Stomach smooth muscle (tissue), 2 donors: ENCODE data around the gene OR1L6.

Experiments used
- H3K27ac ChIP-seq: one replicate; pipeline ENCODE4 v1.7.0; 2013; ENCODE audit warnings: mild to moderate bottlenecking, low read length, inconsistent platforms
- H3K27me3 ChIP-seq, 2 donors: one replicate each; pipeline ENCODE4 v1.7.0; 2013; ENCODE audit warnings: low read length in 2 of 2; ENCODE audit not compliant: insufficient read depth in 2 of 2, control insufficient read depth in 1 of 2
- H3K36me3 ChIP-seq, 2 donors: one replicate each; pipeline ENCODE4 v1.7.0; 2013; ENCODE audit warnings: low read length in 2 of 2; ENCODE audit not compliant: control insufficient read depth in 2 of 2, insufficient read depth in 2 of 2
- H3K4me1 ChIP-seq: one replicate; pipeline ENCODE4 v1.7.0; 2013; ENCODE audit warnings: low read length; ENCODE audit not compliant: control insufficient read depth, insufficient read depth
- H3K4me3 ChIP-seq, 2 donors: one replicate each; pipeline ENCODE4 v1.7.0; 2013; ENCODE audit warnings: low read length in 2 of 2
- H3K9ac ChIP-seq, 2 donors: one replicate each; pipeline ENCODE4 v1.7.0; 2013; ENCODE audit warnings: low read length in 2 of 2, mild to moderate bottlenecking in 1 of 2
- H3K9me3 ChIP-seq, 2 donors: one replicate each; pipeline ENCODE4 v1.7.0; 2013; ENCODE audit warnings: low read length in 2 of 2; ENCODE audit not compliant: control insufficient read depth in 2 of 2
- donor health status: healthy.
- donor health status: Pancreatic carcinoma.

The OR1L6 gene, protein sequence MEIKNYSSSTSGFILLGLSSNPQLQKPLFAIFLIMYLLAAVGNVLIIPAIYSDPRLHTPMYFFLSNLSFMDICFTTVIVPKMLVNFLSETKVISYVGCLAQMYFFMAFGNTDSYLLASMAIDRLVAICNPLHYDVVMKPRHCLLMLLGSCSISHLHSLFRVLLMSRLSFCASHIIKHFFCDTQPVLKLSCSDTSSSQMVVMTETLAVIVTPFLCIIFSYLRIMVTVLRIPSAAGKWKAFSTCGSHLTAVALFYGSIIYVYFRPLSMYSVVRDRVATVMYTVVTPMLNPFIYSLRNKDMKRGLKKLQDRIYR

DNA sequence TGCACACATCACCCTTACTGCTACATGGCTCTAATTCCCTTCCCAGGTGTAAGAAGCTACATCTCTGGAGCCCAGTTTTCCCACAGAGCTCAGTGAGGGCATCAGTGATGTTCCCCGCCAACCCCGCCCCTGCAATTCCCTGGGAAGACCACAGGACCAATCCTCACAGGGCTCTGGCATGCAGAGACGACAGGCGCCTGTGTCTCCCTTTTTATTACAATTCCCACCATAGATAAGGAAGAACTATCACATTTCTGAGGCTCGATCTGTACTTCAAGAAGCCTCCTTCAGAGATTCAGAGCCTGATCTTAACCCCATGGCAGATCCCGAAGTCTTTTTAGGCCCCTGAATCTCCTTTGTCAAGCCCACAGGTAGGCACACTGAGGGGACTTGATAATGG, at the start of gene OR1L6:
Gene OR1L6, plus strand, starts transcription at position 301 of the 400 bp plus-strand sequence. CDS start 7,545 bp downstream, outside the sequence.
- Histone ChIP-seq H3K9me3 (peaks cover 3% of the 10 kb centered on the region in 2 donors), H3K27me3 (no peaks in the 10 kb centered on the region)

DNA sequence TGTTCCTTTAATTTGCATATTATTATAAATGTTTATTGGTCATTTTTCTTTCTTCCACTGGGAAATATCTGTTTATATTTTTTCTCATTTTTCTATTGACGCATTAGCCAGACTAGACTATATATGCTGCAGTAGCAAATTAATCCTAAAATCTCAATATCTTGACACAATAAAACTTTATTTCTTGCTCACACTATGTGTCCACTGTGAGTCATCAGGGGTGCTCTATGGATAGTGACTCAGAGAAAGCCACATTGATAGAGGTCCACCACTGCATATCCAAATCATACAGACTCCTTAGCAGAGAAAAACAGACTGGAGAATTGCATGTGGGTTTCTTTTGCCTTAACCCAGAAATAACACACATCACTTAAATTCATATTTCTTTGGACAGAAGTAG, 46.4 kb upstream of the OR1L6 start:
- H3K4me3 ChIP-seq, result no peak overlapping the region
- no peaks in the 10 kb centered on the region for H3K27me3 ChIP-seq
- H3K4me1 ChIP-seq, result no peaks in the 10 kb centered on the region
- no peak overlapping the region for H3K9ac ChIP-seq
- no peaks in the 10 kb centered on the region for H3K9me3 ChIP-seq
- H3K27ac ChIP-seq, result no peak overlapping the region
- no peaks in the 10 kb centered on the region for H3K36me3 ChIP-seq

More for the DNA sequence above, at the start of gene OR1L6:
- no peak within 1 kb of the TSS for H3K4me3 ChIP-seq
- H3K27ac ChIP-seq, result no peak within 1 kb of the TSS
- H3K36me3 ChIP-seq, result no peaks in the 10 kb centered on the region
- no peak within 1 kb of the TSS for H3K9ac ChIP-seq
- H3K4me1 ChIP-seq, result no peaks in the 10 kb centered on the region

DNA sequence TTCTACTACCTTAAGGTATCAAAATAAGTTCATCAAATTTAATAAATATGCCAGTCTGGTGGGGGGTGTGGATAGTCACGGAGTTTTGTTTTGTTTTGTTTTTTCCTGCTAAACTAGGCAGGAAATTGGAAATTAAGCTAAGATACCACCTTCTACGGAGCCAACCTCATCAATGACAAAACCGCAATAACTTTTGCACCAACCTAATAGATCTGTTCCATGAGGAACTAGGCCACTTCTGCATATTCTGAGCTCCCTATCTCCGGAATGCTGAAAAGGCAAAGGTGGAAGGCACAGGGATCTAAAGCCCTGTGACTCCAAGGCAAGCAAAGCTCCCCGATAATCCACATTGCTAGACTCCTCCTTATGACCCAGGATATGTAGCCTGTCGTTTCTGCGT, 24.1 kb upstream of the OR1L6 start:
- no peaks in the 10 kb centered on the region for H3K4me1 ChIP-seq
- no peaks in the 10 kb centered on the region for H3K27me3 ChIP-seq
- no peak overlapping the region for H3K9ac ChIP-seq
- H3K9me3 ChIP-seq, result peaks cover 4 to 6% of the 10 kb centered on the region in 2 donors
- H3K27ac ChIP-seq, result no peak overlapping the region
- H3K4me3 ChIP-seq, result no peak overlapping the region
- no peaks in the 10 kb centered on the region for H3K36me3 ChIP-seq

DNA sequence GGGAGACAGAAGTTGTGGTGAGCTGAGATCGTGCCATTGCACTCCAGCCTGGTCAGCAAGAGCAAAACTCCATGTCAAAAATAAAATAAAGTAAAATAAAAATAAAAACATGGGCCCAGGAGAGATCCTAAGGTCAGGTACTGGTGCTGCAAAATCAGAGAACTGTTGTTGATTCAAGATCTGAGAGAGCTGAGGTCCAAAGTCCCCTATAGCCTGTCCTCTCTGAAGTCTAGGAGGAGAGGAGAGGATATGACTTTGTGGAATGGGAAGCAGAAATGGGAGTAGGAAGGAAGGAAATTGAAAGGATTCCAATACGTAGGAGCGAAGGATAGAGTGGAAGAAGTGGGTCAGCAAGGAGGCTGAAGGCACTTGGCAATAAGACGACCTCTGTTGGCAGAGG, 22.9 kb upstream of the OR1L6 start:
- Histone ChIP-seq H3K4me3 (no peak overlapping the region), H3K36me3 (no peaks in the 10 kb centered on the region), H3K9me3 (peaks cover 4 to 12% of the 10 kb centered on the region in 2 donors), H3K4me1 (no peaks in the 10 kb centered on the region), H3K27me3 (no peaks in the 10 kb centered on the region), H3K27ac (no peak overlapping the region), H3K9ac (no peak overlapping the region)

DNA sequence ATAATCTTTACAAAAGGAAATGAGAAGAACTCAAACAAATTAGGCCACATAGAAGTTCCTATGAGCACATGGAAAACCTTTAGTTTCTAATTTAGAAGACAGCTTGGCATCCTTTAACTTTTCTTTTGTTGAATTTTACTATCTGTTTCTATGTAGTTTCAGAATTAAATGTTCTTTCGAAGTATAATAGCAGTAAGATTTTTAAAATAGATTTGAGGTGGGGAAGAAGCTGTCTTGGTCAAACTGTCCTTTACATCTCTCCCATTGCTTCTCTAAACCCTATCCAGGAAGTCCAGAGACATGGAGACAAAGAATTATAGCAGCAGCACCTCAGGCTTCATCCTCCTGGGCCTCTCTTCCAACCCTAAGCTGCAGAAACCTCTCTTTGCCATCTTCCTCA, 18.4 kb upstream of the OR1L6 start, which contains the start of gene OR1L4:
Gene OR1L4, plus strand, starts transcription at position 301 of the 400 bp plus-strand sequence. Its CDS starts 0 bp downstream, at position 301.
- Histone ChIP-seq H3K4me1 (no peaks in the 10 kb centered on the region), H3K9me3 (peaks cover 3 to 29% of the 10 kb centered on the region in 2 donors), H3K27ac (no peak within 1 kb of the TSS), H3K4me3 (no peak within 1 kb of the TSS), H3K9ac (no peak within 1 kb of the TSS), H3K36me3 (no peaks in the 10 kb centered on the region), H3K27me3 (no peaks in the 10 kb centered on the region)

DNA sequence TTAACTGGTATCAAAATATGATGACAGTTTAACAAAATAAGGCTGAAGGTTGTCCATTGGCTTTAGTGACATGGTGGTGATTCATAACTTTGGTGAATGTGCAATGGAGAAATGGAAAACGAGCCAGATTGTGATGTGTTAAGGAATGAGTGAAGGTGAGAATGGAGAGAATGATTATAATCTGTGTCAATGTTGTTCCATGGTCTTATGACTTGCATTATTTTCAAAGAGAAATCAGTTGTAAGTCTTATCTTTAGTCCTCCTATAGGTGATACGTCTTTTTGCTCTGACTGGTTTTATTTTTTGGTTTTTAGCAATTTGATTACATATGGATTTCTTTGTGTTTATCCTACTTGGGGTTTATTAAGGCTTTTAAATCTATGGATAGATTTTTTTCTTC, 12.7 kb downstream of the OR1L6 start:
- Histone ChIP-seq H3K36me3 (no peaks in the 10 kb centered on the region), H3K9me3 (peaks cover 0 to 5% of the 10 kb centered on the region in 2 donors)

DNA sequence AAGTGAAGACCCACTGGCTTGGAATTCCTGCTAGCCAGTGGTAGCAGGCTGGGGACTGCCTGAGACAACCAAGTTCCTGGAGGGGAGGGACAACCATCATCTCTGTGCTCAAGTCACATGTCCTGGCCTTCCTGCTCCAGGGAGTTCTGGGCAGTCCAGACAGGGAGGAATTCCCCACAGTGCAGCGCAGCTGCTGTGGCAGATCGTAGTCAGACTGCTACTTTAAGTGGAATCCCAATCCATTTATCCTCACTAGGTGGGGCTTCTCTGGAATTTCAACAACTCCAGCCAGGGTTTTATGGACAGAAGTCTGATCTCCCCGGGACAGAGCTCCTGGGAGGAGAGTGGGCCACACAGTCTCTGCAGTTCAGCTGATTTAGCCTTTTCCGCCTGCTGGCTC, 25.7 kb downstream of the OR1L6 start:
- H3K27ac ChIP-seq, result no peak overlapping the region
- H3K27me3 ChIP-seq, result no peaks in the 10 kb centered on the region
- no peaks in the 10 kb centered on the region for H3K36me3 ChIP-seq
- H3K9me3 ChIP-seq, result peaks cover 0 to 17% of the 10 kb centered on the region in 2 donors
- H3K9ac ChIP-seq, result no peak overlapping the region
- H3K4me1 ChIP-seq, result no peaks in the 10 kb centered on the region
- H3K4me3 ChIP-seq, result no peak overlapping the region

More for the DNA sequence above, 12.7 kb downstream of the OR1L6 start:
- Histone ChIP-seq H3K27me3 (no peaks in the 10 kb centered on the region), H3K9ac (no peak overlapping the region), H3K27ac (no peak overlapping the region), H3K4me3 (no peak overlapping the region), H3K4me1 (no peaks in the 10 kb centered on the region)

DNA sequence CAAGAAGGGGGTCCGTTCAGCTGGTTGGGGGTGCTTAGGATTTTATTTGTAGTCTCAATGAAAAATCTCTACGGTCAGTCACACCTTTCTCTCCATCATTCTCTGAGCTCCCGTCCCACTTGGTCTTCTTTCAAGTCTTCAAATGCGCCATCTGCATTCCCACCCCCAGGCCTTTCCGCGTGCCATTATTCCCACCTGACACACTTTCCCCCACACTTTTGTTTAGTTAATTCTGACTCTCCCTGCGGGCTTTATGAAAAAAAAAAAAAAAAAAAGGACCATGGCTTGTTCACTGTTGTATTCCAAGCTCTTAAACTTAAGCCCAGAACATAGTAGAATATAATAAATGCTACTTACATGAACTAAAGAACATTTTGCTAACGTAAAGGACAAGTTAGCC, 34.9 kb downstream of the OR1L6 start:
- Histone ChIP-seq H3K4me1 (no peaks in the 10 kb centered on the region), H3K36me3 (no peaks in the 10 kb centered on the region), H3K9ac (no peak overlapping the region)

DNA sequence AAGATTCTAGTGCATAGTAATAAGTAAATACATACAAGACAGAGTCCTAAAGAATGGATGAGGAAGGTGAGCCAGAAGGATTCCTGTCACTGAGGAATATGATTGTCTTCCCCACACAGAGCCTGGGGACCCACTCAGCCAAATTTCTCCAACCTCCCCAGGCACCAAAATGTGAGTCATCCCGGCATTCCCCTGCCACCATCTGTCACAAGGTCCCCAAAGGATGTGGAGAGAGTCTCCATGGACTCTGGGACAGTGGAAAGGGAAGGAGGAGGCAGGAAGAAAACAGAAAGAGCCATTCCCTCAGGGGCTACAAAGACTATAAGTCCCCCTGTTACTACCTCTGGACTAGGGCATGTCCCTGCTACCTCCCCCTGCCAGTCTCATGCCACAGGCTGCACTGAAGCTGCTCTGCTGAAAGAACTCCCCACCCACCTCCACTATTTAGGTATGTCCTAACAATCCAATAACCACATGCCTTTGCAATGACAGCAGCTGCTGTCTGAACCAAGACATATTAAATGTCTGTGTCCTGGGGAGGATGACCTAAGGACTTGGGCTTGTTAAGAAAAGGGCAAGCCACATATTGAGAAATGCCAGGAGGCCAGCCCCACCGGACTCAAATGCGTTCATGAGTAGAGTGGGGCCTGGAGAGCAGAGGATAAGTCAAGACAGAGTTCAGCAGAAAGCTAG, 36.0 kb downstream of the OR1L6 start:
- peaks cover 0 to 3% of the 10 kb centered on the region in 2 donors for H3K9me3 ChIP-seq
- H3K9ac ChIP-seq, result no peak overlapping the region
- no peaks in the 10 kb centered on the region for H3K36me3 ChIP-seq
- H3K27me3 ChIP-seq, result no peaks in the 10 kb centered on the region
- no peaks in the 10 kb centered on the region for H3K4me1 ChIP-seq
- no peak overlapping the region for H3K4me3 ChIP-seq
- H3K27ac ChIP-seq, result no peak overlapping the region

More for the DNA sequence above, 34.9 kb downstream of the OR1L6 start:
- Histone ChIP-seq H3K27me3 (no peaks in the 10 kb centered on the region), H3K4me3 (no peak overlapping the region), H3K27ac (no peak overlapping the region), H3K9me3 (peaks cover 0 to 3% of the 10 kb centered on the region in 2 donors)

DNA sequence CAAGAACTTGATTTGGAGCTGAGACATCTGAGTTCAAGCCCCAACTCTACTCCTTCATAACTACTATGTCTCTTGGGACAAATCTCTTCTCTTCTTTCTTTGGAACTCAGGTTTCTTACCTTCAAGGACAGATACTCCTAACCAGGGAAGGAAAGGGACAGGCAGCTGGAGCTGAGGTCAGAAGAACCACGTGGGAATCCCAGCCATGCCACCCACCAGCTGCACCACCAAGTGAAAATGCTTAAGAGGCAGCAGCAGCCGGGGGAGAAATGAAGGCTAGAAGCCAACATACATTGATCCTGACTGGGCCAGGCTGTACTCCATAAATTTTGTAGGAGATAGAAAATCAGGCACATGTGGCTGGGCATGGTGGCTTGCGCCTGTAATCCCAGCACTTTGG, 37.1 kb downstream of the OR1L6 start:
- Histone ChIP-seq H3K36me3 (no peaks in the 10 kb centered on the region), H3K9me3 (no peaks in the 10 kb centered on the region), H3K9ac (no peak overlapping the region), H3K4me1 (no peaks in the 10 kb centered on the region), H3K27me3 (no peaks in the 10 kb centered on the region), H3K27ac (no peak overlapping the region), H3K4me3 (no peak overlapping the region)

DNA sequence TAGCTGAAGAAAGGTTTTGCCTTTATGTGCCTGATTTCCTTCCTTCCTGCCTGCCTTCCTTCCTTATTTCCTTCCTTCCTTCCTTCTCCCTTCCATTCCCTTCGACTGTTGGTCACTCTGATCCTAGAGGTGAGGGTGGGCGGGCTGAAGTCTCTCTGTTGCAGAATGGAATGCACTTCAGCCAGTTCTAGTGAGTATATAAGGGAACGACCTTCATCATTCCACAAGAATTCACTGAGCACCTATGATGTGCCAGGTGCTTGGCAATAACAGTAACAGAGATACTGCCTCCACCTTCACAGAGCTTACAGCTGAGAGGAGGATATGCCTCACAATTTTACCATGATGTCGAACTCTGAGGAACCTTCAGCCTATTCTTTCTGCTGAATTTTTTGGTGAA, 37.9 kb downstream of the OR1L6 start:
- H3K36me3 ChIP-seq, result no peaks in the 10 kb centered on the region
- no peaks in the 10 kb centered on the region for H3K9me3 ChIP-seq
- no peaks in the 10 kb centered on the region for H3K4me1 ChIP-seq
- H3K27me3 ChIP-seq, result no peaks in the 10 kb centered on the region
- H3K4me3 ChIP-seq, result no peak overlapping the region
- H3K27ac ChIP-seq, result no peak overlapping the region
- no peak overlapping the region for H3K9ac ChIP-seq
